Daoy (cell line): ENCODE data around the gene CHST15. TPM values are rescaled to one million over a fixed set of nuclear protein-coding genes. Genes with fewer than 3 reads are reported as not detected.
A peak's percentile ranks its signal among the peaks of the same experiment; 100 is the strongest.

Source experiments
- DNase-seq: peaks from one replicate; pipeline ENCODE4 v3.0.0-alpha.2; 2015; ENCODE audit warnings: low read depth
- total RNA-seq: library from RNA; depleted of rRNA; stranded (reverse); fragments of >200 nt; shearing (Covaris generic); gene quantifications from 2 replicates; pipeline ENCODE4 v1.2.3, GENCODE V29; 2014; rRNA removed

Gene CHST15, protein sequence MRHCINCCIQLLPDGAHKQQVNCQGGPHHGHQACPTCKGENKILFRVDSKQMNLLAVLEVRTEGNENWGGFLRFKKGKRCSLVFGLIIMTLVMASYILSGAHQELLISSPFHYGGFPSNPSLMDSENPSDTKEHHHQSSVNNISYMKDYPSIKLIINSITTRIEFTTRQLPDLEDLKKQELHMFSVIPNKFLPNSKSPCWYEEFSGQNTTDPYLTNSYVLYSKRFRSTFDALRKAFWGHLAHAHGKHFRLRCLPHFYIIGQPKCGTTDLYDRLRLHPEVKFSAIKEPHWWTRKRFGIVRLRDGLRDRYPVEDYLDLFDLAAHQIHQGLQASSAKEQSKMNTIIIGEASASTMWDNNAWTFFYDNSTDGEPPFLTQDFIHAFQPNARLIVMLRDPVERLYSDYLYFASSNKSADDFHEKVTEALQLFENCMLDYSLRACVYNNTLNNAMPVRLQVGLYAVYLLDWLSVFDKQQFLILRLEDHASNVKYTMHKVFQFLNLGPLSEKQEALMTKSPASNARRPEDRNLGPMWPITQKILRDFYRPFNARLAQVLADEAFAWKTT
- total RNA-seq, result 9.5 and 11.8 TPM in 2 replicates

DNA sequence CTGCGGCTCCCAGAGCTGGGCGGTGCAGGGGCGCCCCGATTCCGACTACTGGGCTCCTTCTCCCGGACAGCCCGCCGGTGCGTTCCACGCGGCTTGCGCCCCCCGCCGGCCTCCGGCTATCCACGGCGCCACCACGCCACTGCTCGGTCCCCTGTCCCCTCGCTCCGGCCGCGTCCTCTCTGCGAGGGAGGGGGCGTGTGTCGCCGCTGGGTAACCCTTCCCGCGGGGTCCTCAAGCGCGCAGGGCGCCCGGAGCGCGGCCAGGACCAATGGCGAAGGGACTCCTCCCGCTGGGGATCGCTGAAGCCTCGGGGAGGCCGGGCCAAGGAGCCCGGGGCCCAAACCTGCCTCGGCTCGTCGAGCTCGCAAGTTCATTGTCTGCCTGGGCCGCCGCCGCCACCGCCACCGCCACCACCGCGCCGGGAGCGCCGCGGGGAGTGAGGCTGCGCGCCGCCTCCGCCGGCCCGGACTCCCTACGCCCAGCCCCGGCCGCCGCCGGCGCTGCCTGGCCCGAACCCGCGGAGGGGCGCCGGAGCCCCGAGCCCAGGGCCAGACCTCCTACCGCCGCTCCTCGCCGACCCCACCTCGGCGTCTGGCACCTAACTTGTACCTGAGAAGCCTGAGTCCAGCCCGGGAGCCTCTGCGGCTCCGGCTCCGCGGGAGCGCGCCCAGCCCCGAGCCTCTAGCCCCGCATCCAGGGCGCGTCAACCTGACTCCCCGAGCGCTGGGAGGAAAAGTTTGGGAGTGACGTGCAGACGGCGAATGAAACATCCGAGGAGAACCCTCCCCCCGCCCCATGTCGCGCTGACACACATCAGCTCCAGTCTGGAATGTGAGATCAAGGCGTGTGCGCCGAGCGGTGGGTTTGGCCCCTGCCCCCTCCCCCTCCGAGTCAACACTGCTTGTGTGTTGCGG, at the start of gene CHST15:
CHST15 (minus strand) TSS at position 739 of the 914 bp plus-strand sequence. CDS start 47,386 bp downstream, outside the sequence.
- peak; percentile 86 for DNase-seq

DNA sequence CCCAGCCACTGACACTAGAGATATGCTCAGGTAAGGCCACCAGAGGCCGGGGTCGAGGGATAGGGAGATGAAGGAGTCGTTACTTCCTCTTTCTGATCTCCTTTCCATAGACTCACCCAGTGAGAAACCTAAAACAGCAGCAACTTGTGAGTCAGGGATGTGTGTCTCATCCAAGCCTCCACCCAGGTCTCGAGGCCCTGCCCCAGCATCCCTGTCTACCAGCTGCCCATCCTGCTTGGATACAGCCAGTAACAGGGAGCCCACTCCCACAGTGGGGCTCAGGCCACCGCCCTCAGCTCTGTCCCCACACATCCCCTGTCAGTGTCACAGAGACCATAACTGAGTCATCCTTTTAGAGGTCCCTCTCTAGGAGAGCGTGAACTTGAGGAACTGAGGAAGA, 49.6 kb upstream of the CHST15 start:
- DNase-seq, result no peak

DNA sequence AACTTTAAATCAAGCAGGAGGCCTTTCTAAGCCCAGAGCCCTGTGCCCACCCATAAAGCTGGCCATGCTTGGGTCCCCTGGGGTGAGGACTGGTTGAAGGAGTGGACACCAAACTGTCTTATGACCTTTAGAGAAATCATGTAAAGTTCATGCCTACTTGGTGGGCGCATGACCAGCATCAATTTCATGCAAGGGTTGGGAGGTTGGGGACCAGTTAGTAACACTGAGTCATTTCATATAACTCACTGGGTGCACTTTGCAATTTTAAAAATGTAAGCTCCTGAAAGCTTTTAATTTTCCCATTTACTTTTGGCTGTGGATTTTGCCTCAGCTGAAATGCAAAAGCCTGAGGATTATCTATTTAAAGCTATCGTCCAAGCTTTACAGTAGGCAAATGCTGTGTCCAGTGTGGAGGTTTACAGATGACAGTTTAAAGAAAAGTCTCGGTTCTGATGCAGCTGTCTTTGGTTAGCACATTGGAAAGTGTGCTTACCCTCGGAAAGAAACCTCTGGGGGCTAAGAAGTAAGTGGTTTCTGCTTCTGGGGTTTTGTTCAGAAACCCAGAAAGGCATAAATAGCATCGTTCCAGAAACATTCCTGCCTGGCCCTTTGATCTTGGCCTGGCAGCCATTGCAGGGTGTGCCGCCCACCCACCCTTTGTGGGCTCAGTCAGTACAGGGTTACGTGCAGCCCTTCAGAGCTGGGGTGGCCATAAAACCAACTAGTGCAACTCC, 48.8 kb upstream of the CHST15 start:
- no peak for DNase-seq

DNA sequence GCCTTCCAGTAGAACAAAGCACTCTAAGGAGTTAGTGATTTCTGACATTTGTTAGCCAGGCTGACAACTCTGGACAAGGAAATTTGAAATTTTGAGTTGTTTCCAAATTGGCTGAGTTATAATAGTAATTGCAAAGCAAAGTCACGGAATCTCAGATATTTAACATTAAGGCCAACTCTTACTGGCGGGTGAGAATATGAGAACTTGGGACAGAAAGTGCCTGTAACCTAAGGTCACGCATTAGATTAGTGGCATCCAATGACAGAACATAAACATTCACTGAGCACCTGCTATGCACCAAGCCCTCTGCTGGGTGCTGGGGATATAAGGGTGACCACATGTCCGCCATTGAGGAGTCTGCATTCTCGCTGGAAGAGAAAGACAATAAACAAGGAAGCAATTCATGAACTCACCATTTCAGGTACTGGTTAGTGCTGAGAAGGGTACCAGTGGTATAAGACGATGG, 45.5 kb upstream of the CHST15 start:
- no peak for DNase-seq

DNA sequence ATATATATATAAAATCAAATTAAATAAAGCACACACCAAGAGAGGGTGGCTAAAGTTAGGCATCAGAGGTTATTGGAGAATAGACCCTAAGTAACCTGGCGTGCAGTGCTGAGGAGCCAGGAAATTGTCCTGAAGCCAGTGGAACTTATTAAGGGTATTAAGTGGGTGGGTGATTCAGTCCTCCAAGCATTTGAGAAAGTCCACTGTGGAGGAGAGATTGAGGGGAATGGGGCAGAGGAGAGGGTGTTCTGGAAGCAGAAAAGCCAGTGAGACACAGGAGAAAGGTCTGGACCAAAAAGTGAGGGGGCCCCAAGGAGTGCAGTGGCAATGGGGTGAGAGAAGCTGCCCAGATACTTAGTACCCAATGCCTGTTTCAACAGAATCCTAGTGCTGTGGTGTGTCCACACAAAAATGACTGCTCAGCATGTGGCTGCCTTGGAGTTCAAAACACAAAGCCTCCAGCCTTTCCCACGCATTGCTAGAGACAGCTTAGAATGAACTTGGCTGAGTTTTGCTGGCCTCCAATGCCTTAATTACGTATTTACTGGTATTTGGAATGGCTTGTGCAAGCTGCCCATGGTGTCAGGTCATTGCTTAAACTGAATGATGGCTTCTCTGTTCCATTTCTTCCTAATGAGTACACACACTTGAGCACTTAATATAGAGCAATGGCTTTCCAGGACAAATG, 44.9 kb upstream of the CHST15 start:
- DNase-seq, result no peak

DNA sequence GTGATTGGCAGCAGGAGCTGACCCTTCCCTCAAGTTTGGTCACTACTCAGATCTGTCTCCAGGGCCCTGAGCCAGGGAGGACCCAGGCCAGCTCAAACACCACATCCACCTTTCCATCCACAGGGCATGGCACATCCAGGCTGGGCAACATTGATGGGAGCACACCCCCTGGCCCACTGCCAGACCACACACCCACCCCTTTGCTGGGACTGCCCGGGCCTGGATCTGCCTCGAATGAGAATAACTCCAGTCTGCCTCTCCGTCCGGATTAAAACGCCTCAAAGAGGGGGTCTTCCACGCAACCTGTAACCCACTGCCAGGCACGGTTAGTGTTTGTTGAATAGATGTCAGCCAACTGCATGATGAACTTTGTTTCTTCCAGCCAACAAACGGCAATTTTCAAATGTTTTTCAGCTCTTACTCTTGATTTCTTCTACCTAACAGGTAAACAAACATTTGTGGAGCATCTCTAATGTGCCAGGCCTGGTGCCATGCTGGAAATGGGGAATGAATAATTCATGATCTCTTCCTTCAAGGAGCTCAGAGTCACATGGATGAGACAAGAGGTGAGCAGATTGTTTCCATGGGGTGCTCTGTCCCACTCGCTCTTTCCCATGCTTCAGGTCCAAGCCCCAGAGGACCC, 41.0 kb upstream of the CHST15 start:
- no peak for DNase-seq

DNA sequence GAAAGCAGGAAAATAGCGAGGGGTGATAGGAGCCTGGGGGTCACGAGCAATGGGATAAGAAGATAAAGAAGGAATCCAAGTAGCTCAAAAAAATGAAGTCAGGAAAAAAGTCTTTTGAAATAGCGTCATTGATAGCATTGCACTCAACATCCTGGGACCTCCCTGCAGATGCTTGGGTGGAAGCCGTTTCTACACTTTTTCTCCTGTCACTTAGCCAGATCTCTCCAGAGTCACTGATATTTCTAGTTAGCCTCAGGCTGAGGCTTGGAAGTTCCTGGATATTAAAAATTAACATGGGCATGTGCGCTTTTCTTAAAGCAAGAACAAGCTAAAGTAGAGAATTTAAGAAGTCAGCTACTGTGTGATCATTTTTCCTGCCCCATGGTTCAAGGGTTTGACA, 39.5 kb upstream of the CHST15 start:
- no peak for DNase-seq

DNA sequence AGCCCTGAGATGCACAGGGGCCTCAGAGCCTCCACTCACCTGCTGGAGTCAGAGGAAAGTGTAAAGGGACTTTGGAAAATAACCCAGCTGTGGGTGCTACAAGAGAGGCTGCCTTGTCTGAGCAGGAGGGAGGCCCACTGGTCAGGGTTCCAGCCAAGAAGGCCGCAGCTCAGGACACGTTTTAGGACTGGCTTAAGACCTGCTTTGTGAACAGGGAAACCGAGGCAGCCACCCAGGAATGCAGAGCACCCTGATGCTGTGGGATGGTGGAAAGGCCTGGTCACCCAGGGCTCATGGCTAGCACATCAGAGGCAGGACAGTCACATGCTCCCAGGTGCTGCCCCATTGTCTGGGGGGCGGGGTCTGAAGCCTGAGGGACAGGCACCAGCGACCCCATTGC, 38.9 kb upstream of the CHST15 start:
- no peak for DNase-seq

DNA sequence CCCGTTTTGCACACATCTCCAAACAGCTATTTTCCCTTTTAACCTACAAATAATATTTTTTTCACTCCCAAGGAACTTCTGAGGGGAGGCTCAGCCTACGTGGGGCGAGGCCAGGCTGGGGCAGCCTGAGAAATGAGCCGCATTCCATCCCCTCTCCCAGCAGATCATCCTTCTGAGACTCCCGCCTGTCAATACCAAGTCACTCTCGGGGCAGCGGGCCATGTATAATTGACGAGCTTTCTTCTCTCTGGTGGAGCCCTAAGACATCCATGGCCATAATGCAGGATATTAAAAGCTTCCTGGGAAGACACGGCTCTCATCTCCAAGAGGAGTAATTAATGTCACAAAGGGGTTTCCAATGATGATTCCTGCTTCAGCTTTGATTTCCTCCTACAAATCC, 37.8 kb upstream of the CHST15 start:
- DNase-seq, result no peak

DNA sequence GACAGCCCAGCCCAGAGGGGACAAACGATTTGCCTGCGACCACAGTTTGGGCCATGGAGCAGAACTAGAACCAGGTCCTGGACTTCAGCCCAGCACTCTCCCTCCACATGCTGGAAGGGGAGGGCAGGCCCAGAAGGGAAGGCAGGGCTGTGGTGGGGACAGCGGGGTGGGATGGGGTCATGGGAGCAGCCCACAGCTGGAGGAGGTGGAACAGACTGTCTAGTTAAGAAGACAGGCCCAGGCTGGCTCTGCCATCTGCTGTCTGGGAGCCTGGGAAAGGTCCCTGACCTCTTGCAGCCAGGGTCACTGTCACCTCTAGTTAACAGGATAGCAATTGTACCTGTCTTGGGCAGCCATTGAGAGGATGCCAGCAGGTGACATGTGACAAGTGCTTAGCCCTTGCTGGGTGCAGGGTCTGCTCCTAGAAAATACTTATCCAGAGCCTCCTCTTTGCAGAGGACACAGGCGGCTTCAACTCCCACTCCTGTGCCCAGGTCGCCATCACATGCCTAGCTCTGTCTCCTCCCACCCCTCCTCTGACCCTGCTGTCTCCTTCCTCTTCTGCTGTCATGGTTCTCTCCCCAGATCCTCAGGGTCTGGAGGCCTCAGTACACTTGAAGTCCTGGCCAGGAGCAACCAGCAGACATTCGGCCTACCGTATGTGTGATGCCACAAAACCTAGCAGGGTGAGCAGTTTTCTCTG, 37.0 kb upstream of the CHST15 start:
- no peak for DNase-seq

DNA sequence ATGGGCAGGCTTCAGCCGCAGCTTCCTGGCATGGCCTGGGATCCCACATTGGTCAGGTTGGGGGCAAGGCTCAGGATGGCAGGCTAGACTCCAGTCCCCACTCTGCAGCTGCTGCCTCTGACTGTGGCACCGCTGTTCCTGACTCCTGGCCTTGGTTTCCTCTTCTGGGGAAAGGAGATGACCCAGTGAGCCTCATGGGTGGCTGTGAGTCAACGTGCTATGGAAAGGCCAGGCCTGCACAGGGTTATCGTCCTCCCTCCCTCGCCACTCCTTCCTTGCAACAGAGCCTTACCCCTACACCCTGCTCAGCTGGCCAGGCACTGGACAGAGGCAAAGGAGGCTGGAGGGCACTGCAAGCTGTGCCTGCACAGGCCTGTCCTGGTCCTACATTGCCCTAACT, 36.1 kb upstream of the CHST15 start:
- DNase-seq, result no peak

DNA sequence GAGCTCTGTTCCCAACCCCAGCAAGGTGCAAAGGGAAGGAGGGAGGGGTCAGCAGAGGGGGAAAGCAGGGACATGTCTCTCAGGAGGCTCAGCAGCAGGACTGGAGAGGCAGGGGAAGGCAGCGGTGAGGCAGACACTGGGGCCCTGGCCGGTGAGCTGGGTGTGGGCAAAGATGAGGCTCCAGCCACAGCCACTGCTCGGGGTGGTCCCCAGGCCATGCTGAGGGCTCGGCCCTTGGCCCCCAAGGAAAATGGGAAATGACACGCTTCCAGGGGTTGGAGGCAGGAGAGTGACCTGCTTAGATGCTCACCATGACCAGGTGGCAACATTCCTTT, 35.4 kb upstream of the CHST15 start:
- no peak for DNase-seq

DNA sequence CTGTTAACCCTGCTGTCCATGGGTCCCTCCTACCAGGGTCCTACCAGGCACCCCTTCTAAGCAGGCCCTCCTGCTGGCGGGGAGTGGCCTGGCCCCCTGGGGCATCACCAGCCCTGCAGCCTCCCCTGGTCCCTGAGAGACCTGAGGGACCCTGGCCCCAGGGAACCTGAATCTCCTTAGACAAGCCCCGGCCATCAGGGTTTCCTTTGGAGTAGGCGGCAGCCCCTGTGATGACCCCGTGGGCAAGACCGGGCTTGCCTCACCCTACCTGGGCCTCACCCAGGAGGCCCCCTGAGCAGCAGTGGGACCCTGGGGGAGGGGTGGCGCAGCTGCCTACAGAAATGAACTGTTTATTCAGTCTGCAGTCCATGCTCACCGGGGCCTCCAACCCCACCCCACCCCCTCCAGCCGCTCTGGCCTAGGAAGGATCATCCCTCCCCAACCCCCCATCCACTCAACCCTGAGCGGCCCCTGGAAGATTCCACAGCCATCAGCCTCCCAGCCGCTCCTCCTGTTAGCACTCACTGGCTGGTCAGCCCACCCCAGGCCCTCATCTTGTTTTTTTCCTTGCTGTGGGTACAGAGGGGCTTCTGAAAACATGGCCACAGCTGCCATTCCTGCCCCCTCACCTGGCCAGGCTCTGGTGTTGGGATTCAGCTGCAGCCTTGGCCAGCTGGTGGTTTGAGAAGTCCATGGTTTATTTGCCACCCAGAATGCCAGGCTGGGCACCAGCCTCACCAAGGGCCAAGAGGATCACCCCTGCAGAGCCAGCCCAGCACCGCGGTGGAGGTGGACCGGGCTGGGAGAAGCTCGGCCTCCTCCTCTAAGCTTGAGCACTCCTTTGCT, 34.8 kb upstream of the CHST15 start:
- DNase-seq, result no peak

DNA sequence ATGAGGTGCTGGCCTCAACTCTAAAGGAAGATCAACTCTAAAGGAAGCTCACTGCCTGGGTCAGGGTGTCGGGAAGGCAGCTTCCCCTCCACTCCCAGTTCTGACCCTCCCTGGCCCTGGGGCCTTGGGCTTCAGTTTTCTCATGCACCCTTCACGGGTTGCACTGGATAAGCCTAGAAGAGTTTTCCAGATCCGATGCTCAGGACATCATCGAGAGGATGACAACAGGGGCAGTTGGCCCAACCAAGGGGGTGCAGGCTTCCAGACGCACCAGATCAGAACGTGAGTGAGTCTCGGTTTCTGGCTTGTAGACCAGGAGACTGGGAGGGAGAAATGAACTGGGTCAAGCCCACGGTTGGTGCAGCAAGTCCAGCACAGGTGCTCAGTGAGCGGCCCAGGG, 34.2 kb upstream of the CHST15 start:
- no peak for DNase-seq

DNA sequence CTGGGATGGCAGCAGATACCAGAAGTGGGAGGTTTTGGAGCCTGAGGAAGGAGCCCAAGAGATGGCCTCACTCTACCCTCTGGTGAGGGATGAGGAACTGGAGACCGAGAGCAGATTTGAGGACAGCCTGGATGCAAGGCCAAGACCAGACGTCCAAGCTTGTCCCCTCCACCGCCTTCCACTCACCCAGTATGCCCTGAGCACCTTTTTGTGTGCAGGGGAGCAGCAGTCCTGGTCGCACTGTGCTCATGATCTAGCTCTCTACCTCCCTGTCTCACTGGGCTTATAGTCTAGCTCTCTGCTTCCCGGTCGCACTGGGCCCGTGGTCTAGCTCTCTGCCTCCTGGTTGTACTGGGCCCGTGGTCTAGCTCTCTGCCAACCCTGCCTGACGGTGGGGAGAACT, 33.6 kb upstream of the CHST15 start:
- DNase-seq, result no peak

DNA sequence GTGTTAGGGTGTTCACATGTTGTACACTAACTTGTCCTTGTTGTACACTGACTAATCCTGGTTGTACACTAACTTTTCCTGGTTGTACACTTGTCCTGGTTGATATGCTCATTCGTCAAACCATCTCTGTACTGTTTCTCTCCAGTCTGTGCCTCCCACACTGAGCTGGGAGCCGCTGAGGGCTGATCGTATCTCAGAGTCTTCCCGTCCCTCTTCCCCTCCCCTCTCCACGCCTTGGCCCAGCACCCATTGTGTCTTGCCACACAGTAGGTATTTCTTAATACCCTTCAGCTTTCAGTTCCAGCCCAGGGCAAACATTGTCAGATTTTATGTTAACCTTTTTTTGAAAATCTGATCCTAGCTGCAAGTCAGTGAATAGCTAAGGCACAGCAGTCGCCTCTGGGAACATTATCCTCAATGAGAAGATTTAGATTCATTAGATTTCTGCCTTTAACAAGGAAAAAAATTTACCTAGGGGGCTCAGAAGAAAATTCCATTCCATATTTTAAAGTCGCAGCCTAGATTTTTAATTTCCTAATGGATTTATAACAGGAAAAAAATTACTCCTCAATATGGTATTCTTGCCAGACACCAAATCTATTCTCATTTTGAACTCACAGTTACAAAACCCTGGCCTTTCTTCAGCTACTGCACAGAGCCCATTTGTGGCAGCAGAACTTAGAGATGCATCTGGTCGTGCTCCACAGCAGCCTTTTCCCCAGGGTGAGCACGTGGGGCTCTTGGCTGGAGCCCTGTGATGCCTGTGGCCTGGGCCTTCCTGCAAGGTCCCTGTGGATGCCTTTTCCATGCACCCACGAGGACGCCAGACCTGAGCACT, 33.0 kb upstream of the CHST15 start:
- DNase-seq, result no peak

DNA sequence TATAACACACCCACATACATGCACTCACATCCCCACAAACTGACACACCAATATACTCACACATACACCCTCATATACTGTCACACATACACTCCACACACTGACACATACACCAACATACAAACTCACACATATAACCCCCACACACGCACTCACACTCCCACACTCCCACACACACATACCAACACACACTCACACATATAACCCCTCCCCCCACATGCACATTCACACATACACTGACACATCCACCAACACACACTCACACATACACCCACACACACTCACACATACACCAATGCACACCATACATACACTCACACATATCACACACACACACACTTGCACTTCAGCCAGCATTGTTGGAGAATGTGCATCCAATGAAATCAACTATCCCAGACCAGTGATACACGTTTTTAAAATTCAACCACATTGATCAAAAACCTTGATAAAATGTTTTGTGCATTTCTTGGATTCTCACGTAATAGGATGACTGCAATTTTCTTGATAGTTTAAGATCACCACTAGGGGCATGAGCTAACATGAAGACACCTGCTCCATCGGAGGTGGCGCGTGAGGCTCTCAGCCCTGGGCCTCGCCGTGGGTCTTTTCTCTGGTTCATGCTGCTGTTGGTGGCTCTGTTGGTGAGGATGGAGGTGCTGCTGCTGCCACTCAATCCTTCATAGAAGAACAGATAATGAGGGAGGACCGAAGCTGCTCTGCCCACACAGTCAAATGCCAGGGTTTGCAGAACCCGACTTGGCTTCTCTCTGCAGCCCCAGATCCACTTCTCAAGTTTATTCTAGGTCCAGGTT, 32.1 kb upstream of the CHST15 start:
- DNase-seq, result no peak
